Ectodermal cell (in vitro differentiated cells): Measurements from ENCODE around the gene KRT81.

Experiments used
- H3K27ac ChIP-seq: 2 replicates; pipeline ENCODE4 v1.7.0; 2013; ENCODE audit warnings: mild to moderate bottlenecking, low read depth, low read length; ENCODE audit not compliant: insufficient read depth, poor library complexity, severe bottlenecking
- H3K27me3 ChIP-seq: 2 replicates; pipeline ENCODE4 v1.7.0; 2013; ENCODE audit warnings: mild to moderate bottlenecking, low read length; ENCODE audit not compliant: insufficient read depth, control insufficient read depth, poor library complexity, severe bottlenecking
- H3K36me3 ChIP-seq: one replicate; pipeline ENCODE4 v1.7.0; 2013; ENCODE audit warnings: low read length; ENCODE audit not compliant: control insufficient read depth, insufficient read depth
- H3K4me1 ChIP-seq: one replicate; pipeline ENCODE4 v1.7.0; 2013; ENCODE audit warnings: low read length; ENCODE audit not compliant: control insufficient read depth, insufficient read depth
- H3K4me3 ChIP-seq: 2 replicates; pipeline ENCODE4 v1.7.0; 2013; ENCODE audit warnings: low read depth, low read length, control low read depth; ENCODE audit not compliant: insufficient read depth
- H3K9me3 ChIP-seq: 2 replicates; pipeline ENCODE4 v1.7.0; 2013; ENCODE audit warnings: mild to moderate bottlenecking, low read length, moderate library complexity; ENCODE audit not compliant: control insufficient read depth
- WGBS, 2 experiments: methylation state at CpG; one replicate each; pipeline ENCODE4 v1.1.7; 2013; ENCODE audit warnings: missing lambda C conversion rate in 2 of 2; 5-methylcytosine and 5-hydroxymethylcytosine counted together

KRT81 gene

GRCh38 chr12:52327830-52328500 is 36.6 kb upstream of the KRT81 start:
- Histone ChIP-seq H3K9me3 (no peaks in the 10 kb centered on the region), H3K27ac (no peak overlapping the region), H3K4me1 (no peaks in the 10 kb centered on the region), H3K4me3 (no peak overlapping the region), H3K36me3 (no peaks in the 10 kb centered on the region), H3K27me3 (no peaks in the 10 kb centered on the region)
- 82 to 86% methylated on average over 10 of the region's 10 CpGs for WGBS, 2 experiments

- no peaks in the 10 kb centered on the region for H3K9me3 ChIP-seq
- H3K27ac ChIP-seq, result no peak overlapping the region
- 50 to 53% methylated on average over 11 of the region's 11 CpGs for WGBS, 2 experiments
- no peak overlapping the region for H3K4me3 ChIP-seq
- no peaks in the 10 kb centered on the region for H3K27me3 ChIP-seq
- no peaks in the 10 kb centered on the region for H3K36me3 ChIP-seq
- H3K4me1 ChIP-seq, result no peaks in the 10 kb centered on the region
Measured at GRCh38 chr12:52327052-52327829, 35.9 kb upstream of the KRT81 start.

GRCh38 chr12:52324153-52324444 is 32.8 kb upstream of the KRT81 start:
- WGBS, 2 experiments, result 87 to 90% methylated on average over 3 of the region's 3 CpGs
- Histone ChIP-seq H3K4me3 (no peak overlapping the region), H3K27me3 (no peaks in the 10 kb centered on the region), H3K27ac (no peak overlapping the region), H3K36me3 (no peaks in the 10 kb centered on the region), H3K9me3 (no peaks in the 10 kb centered on the region), H3K4me1 (no peaks in the 10 kb centered on the region)

GRCh38 chr12:52323416-52324152 is 32.2 kb upstream of the KRT81 start:
- no peaks in the 10 kb centered on the region for H3K27me3 ChIP-seq
- no peaks in the 10 kb centered on the region for H3K4me1 ChIP-seq
- H3K4me3 ChIP-seq, result no peak overlapping the region
- H3K9me3 ChIP-seq, result no peaks in the 10 kb centered on the region
- H3K27ac ChIP-seq, result no peak overlapping the region
- no peaks in the 10 kb centered on the region for H3K36me3 ChIP-seq
- 88% methylated on average over 10 of the region's 10 CpGs for WGBS, 2 experiments

GRCh38 chr12:52323001-52323400 is 31.7 kb upstream of the KRT81 start:
- H3K9me3 ChIP-seq, result no peaks in the 10 kb centered on the region
- no peaks in the 10 kb centered on the region for H3K4me1 ChIP-seq
- no peaks in the 10 kb centered on the region for H3K36me3 ChIP-seq
- no peaks in the 10 kb centered on the region for H3K27me3 ChIP-seq
- no peak overlapping the region for H3K27ac ChIP-seq
- no peak overlapping the region for H3K4me3 ChIP-seq
- 94 to 95% methylated on average over 1 of the region's 1 CpG for WGBS, 2 experiments

GRCh38 chr12:52322069-52322468 is 30.7 kb upstream of the KRT81 start:
- H3K4me3 ChIP-seq, result no peak overlapping the region
- no peaks in the 10 kb centered on the region for H3K36me3 ChIP-seq
- H3K27ac ChIP-seq, result no peak overlapping the region
- H3K9me3 ChIP-seq, result no peaks in the 10 kb centered on the region
- H3K4me1 ChIP-seq, result no peaks in the 10 kb centered on the region
- WGBS, 2 experiments, result 93 to 94% methylated on average over 1 of the region's 1 CpG
- no peaks in the 10 kb centered on the region for H3K27me3 ChIP-seq

GRCh38 chr12:52321418-52321817 is 30.1 kb upstream of the KRT81 start:
- H3K36me3 ChIP-seq, result no peaks in the 10 kb centered on the region
- H3K4me1 ChIP-seq, result no peaks in the 10 kb centered on the region
- WGBS, 2 experiments, result 84 to 88% methylated on average over 4 of the region's 4 CpGs
- no peaks in the 10 kb centered on the region for H3K27me3 ChIP-seq
- no peaks in the 10 kb centered on the region for H3K9me3 ChIP-seq
- H3K27ac ChIP-seq, result no peak overlapping the region
- H3K4me3 ChIP-seq, result no peak overlapping the region

- no peaks in the 10 kb centered on the region for H3K4me1 ChIP-seq
- H3K4me3 ChIP-seq, result no peak within 1 kb of the TSS
- H3K27me3 ChIP-seq, result no peaks in the 10 kb centered on the region
- WGBS, 2 experiments, result 92 to 93% methylated on average over 35 of the region's 35 CpGs
- no peak within 1 kb of the TSS for H3K27ac ChIP-seq
- no peaks in the 10 kb centered on the region for H3K9me3 ChIP-seq
- no peaks in the 10 kb centered on the region for H3K36me3 ChIP-seq
Measured at GRCh38 chr12:52320784-52321400, 29.6 kb upstream of the KRT81 start, which contains the start of gene KRT83. Gene KRT83 (minus strand): TSS chr12:52321398. CDS start chr12:52321335, 63 bp downstream.

GRCh38 chr12:52319097-52319496 is 27.8 kb upstream of the KRT81 start:
- H3K4me1 ChIP-seq, result no peaks in the 10 kb centered on the region
- no peaks in the 10 kb centered on the region for H3K36me3 ChIP-seq
- no peaks in the 10 kb centered on the region for H3K27me3 ChIP-seq
- H3K9me3 ChIP-seq, result no peaks in the 10 kb centered on the region
- H3K27ac ChIP-seq, result no peak overlapping the region
- no peak overlapping the region for H3K4me3 ChIP-seq
- WGBS, 2 experiments, result 73 to 77% methylated on average over 11 of the region's 11 CpGs
